HG02973 (cell line): Measurements from ENCODE around the gene PELI2.

Experiments used
- ATAC-seq: cut with Tn5 transposase; IDR thresholded peaks from one replicate; pipeline ENCODE4 v1.9.1; 2021; ENCODE audit warnings: moderate library complexity; ENCODE audit not compliant: unreplicated experiment

The PELI2 gene

GRCh38 chr14:56333359-56334292, 215.4 kb downstream of the PELI2 start:
- no peak for ATAC-seq

- ATAC-seq, result no peak
These were observed 216.2 kb downstream of the PELI2 start for GRCh38 chr14:56334458-56334857.

GRCh38 chr14:56338674-56339073, 220.5 kb downstream of the PELI2 start:
- no peak for ATAC-seq

GRCh38 chr14:56339855-56340701, 221.9 kb downstream of the PELI2 start:
- peak; percentile 72 for ATAC-seq

GRCh38 chr14:56340932-56341331, 222.7 kb downstream of the PELI2 start:
- ATAC-seq, result no peak

- no peak for ATAC-seq
These were observed 223.7 kb downstream of the PELI2 start for GRCh38 chr14:56341766-56342493.

GRCh38 chr14:56342494-56342942, 224.3 kb downstream of the PELI2 start:
- ATAC-seq, result no peak

- no peak for ATAC-seq
These were observed 231.7 kb downstream of the PELI2 start for GRCh38 chr14:56349960-56350359.
